Stimulated activated CD4-positive, alpha-beta T cell treated with anti-CD3 and anti-CD28 coated beads, Interleukin-12 subunit alpha, Interleukin-12 subunit beta, amount 100 ng/mL, for 48 hours (primary cell): ENCODE results near the gene APP.

Experiments used
- DNase-seq, 3 donors: peaks; one replicate each; pipeline ENCODE4 v3.0.0-alpha.2; 2020; ENCODE audit warnings: low read depth in 2 of 3, low spot score in 1 of 3

The APP gene

GRCh38 chr21:25986928-25987327, 183.6 kb downstream of the APP start:
- DNase-seq = no peak

DNA sequence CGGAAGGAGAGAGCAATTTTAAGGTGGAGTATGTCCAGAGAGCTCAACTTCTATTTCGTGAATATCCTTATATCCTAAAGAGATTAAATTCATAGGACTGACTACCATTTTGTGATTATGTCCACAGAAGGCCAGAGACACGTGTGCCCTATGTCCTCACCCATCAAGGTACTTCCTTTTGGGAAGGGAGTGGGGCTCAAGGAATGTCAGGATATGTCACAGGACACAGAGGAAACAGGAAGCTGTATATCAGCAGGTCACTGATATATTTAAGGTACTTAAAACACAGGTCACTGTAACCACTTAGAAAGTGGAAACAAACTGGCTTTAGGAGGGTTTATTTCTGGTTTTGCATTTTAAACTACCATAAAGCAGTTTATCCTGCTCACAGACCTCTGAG, 184.6 kb downstream of the APP start:
- DNase-seq = no peak

- no peak for DNase-seq
These were observed 186.0 kb downstream of the APP start for GRCh38 chr21:25984538-25984937.

DNA sequence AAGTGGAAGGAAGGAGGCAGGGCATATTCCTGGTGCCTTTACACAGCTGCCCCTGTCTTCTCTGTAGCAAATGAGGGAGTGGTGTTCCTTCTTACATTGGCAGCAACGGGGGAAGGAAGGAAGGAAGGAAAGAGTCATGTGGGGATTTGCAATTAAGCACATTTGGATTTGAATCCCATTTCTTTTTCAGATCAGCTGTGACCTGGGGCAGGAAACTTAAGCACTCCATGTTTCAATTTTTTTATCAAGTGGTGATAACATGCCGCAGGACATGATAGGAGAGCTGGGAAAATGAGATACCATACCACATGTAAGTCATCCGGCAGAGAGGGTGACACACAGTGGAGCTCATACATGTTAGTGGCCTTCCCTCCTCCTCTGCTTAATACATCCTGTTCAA, 186.8 kb downstream of the APP start:
- no peak for DNase-seq

DNA sequence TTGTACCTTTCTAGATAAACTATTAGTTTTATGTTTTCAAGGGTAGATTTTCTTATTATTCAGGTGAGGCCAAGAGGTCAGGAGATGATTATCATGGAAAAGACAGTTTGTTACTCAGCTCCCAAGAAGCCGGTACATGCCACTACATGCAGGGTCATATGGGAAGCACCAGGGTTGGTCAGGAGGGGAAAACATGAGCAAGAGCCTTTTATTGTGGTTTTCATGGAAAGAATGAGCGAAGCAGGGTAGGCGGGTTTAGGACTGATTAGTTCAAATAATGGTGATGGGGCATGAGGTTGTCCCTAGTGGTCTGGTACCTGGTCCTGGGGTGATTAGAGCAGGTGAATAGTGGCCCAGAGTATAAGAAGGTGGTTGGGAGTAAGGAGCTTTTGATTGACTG, 189.9 kb downstream of the APP start:
- no peak for DNase-seq

DNA sequence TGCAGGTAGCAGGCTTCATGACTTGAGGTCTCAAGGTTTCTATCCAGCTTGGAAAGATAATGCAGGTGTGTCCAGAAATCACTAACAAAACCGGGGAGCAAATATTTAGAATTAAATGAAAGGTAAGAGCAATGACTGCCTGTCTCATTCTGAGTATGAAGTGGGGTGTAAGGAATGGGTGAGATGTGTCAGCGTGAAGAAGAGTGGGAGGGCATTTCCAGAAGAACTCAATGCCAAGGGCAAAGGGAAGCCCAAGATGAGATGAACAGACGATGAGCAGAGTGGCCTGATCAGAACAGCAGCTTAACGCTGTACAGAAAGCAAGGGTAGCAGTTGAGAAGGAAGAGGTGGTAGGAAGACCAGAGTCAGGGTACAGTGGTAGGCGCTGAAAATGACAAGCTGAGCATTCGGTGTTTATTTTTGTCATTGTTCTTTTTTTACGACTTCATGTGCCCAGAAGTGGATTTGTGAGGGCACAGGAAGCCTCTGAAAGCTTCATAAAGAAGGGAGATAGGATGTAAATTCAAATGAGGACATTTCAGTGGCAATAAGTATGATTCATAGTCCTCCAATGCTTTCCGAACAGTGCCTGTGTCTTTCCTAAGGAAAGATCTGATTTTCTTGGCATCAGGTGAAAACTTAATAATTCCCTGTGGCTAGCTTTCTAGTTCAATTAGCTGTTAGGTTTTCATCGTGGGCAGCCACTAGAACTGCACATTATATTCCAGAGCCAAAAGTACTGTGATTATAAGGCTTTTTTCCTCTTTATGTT, 190.5 kb downstream of the APP start:
- no peak for DNase-seq

- DNase-seq = no peak
These were observed 193.4 kb downstream of the APP start for GRCh38 chr21:25977068-25977611.

DNA sequence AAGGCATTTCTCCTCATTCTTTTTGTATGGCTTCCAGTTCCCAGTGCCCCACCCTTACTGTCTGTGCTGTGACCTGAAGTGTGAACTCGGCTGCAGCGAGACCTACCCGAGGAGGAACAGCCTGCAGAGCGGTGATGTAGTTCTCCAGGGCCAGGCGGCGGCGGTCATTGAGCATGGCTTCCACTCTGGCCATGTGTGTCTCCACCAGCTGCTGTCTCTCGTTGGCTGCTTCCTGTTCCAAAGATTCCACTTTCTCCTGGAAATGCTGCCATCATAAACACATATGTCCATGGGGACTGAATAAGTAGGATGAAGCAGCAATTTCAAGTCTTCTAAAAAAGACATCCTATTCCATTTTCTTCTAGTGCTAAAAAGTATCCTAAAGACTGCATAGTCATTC, 195.6 kb downstream of the APP start:
- DNase-seq = no peak

DNA sequence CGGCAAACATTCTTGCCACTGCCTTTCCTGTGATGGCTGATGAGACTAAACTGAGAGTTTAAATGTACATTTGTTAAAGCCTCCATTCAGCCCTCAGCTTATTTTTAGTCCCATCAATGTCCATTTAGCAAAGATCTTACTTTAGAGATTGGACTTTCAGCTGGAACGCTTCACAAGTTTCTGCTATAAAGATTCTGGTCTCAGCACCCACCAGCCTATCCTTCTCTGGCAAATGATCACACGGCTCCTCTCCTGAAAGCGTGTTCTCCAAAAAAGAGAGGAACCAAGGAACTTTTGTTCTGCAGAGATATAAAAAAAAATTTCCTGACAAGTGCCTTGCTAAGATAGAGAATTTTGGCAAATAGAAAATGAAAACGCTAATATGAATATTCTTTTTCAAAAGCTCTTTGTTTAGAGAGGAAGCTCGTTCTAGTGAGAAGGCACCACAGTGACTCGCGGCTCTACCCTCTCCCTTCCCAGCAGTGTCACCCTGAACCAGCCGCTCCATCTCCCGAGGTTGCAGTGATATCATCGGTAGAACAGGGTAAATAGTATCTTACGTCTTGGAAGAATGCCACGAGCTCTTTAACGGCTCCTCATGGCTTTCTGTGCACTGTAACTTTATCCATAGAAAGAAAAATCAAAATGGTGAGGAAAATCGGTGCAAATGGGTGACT, 200.2 kb downstream of the APP start:
- no peak for DNase-seq

DNA sequence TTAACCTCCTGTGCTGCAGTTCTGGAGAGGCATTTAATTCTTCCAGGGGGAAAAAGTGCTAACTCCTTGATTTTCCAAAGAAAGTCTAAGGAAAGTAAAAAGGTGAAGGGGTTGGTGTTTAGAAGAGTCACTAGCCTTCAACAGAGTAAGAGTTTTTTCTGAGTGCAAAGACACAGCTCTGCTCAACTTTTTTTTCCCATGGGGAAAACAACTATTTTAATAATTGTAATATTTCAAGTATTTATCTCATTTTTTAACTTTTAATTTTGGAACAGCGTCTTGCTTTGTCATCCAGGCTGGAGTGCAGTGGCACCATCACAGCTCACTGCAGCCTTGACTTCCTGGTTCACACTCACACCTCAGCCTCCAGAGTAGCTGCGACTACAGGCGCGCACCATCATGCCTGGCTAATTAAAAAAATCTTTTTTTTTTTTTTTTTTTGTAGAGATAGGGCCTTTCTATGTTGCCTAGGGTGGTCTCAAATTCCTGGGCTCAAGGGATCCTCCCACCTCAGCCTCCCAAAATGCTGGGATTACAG, 202.6 kb downstream of the APP start:
- no peak for DNase-seq

- no peak for DNase-seq
These were observed 203.2 kb downstream of the APP start for GRCh38 chr21:25967181-25967900.

DNA sequence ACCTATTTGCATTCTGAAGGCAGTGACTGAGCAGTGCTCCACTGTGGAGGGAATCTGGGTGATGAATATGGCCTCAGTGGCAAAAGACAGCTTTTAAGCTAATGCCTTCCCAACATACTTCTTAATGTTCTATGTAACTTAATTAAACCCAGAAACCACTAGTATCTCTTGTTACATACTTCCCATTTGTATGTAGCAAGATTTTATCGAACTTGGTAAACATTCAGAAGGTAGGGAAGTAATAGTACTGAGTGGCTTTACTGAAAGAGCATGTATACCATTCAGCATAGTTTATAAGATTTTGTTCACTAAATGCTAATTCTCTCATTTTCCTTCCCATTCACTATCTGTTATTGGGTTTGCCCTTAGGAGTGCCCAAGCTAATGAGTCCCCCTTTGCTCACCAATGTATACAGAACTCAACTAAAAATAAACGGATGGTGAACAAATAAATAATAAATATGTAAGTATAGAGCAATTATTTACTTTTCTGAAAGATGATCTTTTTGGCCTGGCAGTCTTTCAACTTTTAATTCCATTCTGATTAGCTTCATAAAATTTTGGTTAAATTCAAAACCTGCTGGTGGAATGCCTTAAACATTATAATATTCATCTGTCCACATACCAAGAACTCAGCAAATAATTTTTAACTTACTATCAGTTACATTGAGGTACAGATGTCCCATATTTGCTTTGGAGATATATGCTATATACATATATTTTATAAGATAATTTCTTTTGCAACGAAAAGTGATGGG, 204.4 kb downstream of the APP start:
- no peak for DNase-seq

- DNase-seq = no peak
These were observed 205.6 kb downstream of the APP start for GRCh38 chr21:25964926-25965325.

GRCh38 chr21:25964015-25964414, 206.6 kb downstream of the APP start:
- no peak for DNase-seq

DNA sequence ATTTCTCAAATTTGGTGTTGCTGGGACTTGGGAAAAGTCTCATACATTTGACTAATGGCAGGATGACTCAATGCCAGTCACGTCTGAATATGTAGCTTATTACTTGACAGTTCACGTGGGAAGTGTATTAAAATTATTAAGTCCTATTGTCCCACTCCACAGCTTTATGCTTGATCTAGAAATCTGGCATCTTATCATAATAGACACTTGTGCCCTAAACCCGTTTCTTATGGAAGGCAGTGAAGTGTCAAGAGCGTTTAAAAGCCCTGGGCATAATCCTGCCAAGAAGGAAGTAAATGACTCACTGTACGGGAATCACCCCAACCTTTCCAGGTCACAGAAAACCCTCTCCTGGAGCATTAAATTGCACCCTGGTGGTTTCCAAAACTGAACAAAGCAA, 207.4 kb downstream of the APP start:
- DNase-seq = no peak

GRCh38 chr21:25961042-25961441, 209.5 kb downstream of the APP start:
- DNase-seq = no peak

DNA sequence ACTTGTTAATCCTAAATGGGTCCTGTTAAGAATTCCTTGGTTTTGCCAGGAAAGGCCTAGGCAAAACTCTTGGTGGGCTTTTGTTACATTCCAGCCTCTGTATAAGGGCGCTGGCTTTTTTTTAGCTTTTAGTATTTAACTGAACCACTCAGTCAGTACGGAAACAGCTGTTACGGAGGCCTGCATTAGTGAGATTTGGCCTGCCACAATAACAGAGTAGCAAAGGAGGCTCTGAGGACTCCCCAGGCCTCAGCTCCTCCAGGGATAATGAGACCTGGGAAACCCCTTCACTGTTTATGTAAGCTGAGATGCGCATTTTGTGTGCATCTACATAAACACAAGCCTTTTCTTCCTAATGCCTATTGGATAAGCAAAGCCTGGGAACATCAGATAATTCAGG, 210.2 kb downstream of the APP start:
- DNase-seq = no peak

GRCh38 chr21:25959799-25960198, 210.8 kb downstream of the APP start:
- no peak for DNase-seq

DNA sequence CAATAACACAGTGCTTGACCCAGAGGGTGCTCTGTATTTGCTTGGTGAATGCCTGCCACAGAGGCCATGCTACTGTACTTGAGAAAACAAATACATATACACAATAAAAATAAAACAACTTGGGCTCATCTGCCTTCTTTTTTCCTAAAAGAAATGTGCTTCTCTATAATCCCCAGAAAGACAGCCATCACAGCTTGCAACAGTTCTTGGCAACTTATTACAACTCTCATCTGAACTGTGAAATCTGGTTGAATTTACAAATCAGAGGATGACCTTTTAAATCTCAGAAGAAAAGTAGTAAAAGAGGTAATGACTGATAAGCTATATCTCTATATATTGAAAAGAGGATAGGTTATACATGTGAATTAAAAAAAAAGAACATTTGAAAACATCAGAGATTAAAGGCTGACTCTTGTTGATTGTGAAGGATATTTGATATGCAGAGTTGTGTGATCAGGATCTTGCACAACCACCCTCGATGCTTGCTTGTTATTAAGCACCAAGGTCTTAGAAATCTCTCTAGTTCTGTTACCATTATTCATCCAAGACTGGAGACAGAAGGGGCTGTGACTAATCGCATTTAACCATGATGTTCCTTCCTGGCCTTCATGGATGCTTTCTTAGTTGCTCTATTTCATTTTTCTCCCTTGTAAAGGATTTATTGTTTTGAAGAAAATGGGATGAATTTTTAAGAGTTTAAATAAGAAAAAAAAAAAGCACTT, 213.4 kb downstream of the APP start:
- no peak for DNase-seq

GRCh38 chr21:25955646-25956045, 214.9 kb downstream of the APP start:
- no peak for DNase-seq
